Common myeloid progenitor, CD34-positive (primary cell): ENCODE data around the gene GDPD5.

Experiments used
- CTCF ChIA-PET: fragments of 350-600 bp; sonication (Branson Sonifier 250); formaldehyde crosslinking; loops from one replicate; lab custom pipeline; 2021; ENCODE audit warnings: antibody characterized with exemption; lab: Charles Lee
- POLR2A ChIA-PET: fragments of 350-600 bp; sonication (Branson Sonifier 250); formaldehyde crosslinking; loops from one replicate; lab custom pipeline; 2021; ENCODE audit warnings: antibody characterized with exemption; lab: Charles Lee
- DNase-seq, 3 donors: peaks; one replicate each; pipeline versions ENCODE4 v3.0.0 to v3.0.0-alpha.2; 2013
- H3K27ac ChIP-seq, 2 experiments: 1 replicate in 1 of 2; 2 replicates in 1 of 2; pipeline ENCODE4 v1.7.0; 2013; ENCODE audit warnings: inconsistent platforms in 2 of 2, low read length in 2 of 2, mild to moderate bottlenecking in 2 of 2, low read depth in 1 of 2, moderate library complexity in 1 of 2; ENCODE audit not compliant: severe bottlenecking in 2 of 2, insufficient read depth in 1 of 2, poor library complexity in 1 of 2
- H3K27me3 ChIP-seq, 5 experiments: replicated peaks in 2 of 5; 1 replicate in 3 of 5; 2 replicates in 2 of 5; pipeline versions ENCODE4 v1.6.1 to v1.7.0; 2013; ENCODE audit warnings: low read length in 4 of 5, mild to moderate bottlenecking in 2 of 5, moderate library complexity in 2 of 5, inconsistent platforms in 1 of 5; ENCODE audit not compliant: insufficient read depth in 5 of 5, control insufficient read depth in 4 of 5
- H3K36me3 ChIP-seq, 4 experiments: 1 replicate in 2 of 4; 2 replicates in 2 of 4; pipeline versions ENCODE4 v1.6.1 to v1.7.0; 2013; ENCODE audit warnings: low read length in 3 of 4, control low read depth in 1 of 4, mild to moderate bottlenecking in 1 of 4; ENCODE audit not compliant: control insufficient read depth in 4 of 4, insufficient read depth in 4 of 4
- H3K4me1 ChIP-seq, 4 experiments: 1 replicate in 3 of 4; 2 replicates in 1 of 4; pipeline versions ENCODE4 v1.6.1 to v1.7.1; 2013; ENCODE audit warnings: low read length in 3 of 4, mild to moderate bottlenecking in 3 of 4, control low read depth in 1 of 4, inconsistent platforms in 1 of 4, moderate library complexity in 1 of 4; ENCODE audit not compliant: control insufficient read depth in 4 of 4, insufficient read depth in 4 of 4; ENCODE audit errors: control extremely low read depth in 1 of 4
- H3K4me3 ChIP-seq, 7 experiments: 1 replicate in 4 of 7; 2 replicates in 3 of 7; pipeline versions ENCODE4 v1.5.1 to v1.7.0; 2013; ENCODE audit warnings: mild to moderate bottlenecking in 7 of 7, low read length in 6 of 7, moderate library complexity in 6 of 7, inconsistent platforms in 2 of 7, low read depth in 2 of 7, control low read depth in 1 of 7; ENCODE audit not compliant: insufficient read depth in 4 of 7, control insufficient read depth in 1 of 7; ENCODE audit errors: extremely low read depth in 1 of 7
- H3K9me3 ChIP-seq, 5 experiments: 1 replicate in 4 of 5; 2 replicates in 1 of 5; pipeline versions ENCODE4 v1.6.1 to v1.7.1; 2013; ENCODE audit warnings: low read length in 4 of 5, mild to moderate bottlenecking in 2 of 5, inconsistent platforms in 1 of 5, low read depth in 1 of 5, moderate library complexity in 1 of 5; ENCODE audit not compliant: control insufficient read depth in 4 of 5, insufficient read depth in 2 of 5; ENCODE audit errors: control extremely low read depth in 1 of 5
- WGBS: methylation state at CpG from one replicate; pipeline ENCODE4 v1.1.5; 2013; ENCODE audit not compliant: insufficient coverage; 5-methylcytosine and 5-hydroxymethylcytosine counted together

GDPD5 gene

DNA sequence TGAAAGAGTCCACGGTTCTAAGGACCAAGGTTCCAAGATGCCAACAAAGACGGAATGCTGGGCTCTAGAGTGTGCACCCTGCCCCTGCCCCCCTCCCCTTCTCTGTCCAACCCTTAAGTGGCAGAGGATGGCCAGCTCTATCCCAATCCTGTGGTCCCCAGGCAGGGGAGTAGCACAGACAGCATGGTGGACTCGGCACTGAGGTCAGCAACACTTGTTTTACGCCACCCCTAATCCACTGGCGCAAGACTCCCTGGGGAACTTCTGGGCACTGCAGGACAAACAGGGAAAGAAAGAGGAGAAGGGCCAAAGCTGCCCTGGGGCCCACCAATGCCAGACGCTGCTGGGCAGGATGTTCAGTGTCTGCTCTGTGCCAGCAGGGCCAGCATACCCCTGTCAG lies 18.9 kb downstream of the GDPD5 start:
- CTCF ChIA-PET: interaction anchor here (1.3 to 5.4 kb wide), 4 partner anchors 14 to 99 kb away, joined by 3 to 46 read pairs (median 8); no protein-coding TSS in a partner anchor
- POLR2A ChIA-PET: no interaction called here
- WGBS: 96% methylated on average over 6 of the region's 6 CpGs

DNA sequence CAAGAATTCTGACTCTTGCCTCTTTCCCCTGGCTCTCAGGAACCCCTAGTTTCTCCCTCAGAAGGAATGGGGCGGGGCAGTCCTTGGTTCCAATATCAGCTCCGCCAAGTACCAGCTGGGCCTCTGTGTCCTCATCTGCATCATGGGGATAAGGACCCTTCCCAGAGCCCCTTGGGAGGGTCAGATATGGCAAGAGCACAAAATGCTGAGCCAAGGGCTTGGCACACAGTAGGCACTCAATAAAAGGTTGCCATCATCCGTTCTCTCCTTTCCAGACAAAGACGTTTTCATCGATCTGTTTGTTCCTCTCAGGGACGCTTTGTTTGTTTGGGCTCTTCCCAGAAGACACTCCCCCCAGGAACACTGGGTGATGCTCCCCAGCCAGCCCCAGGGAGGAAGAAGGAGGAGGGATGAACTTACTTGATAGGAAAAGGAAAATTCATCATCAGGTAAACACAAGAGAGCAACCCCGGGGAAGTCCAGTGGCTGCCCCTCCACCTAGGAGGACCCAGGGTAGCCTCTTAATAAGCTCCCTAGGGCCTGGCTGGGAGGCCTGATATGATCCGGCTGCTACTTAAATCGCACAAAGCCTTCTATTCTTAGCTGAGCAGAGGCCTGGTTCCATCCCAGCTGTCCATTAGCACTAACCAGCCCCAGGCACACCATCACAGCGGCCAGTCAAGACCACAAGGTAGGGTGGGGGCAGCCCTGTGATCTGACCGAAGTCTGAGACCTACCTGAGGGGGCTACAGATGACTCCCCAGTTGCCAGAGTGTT lies 19.6 kb downstream of the GDPD5 start:
- 98% methylated on average over 10 of the region's 11 CpGs for WGBS
- Histone ChIP-seq H3K4me3 (no peak overlapping the region), H3K9me3 (no peaks in the 10 kb centered on the region), H3K27me3 (no peaks in the 10 kb centered on the region), H3K4me1 (peaks cover 0 to 30% (median 20%) of the 10 kb centered on the region in 4 experiments), H3K27ac (no peak overlapping the region), H3K36me3 (no peaks in the 10 kb centered on the region)
- CTCF ChIA-PET: interaction anchor here (3.6 kb wide), 1 partner anchor 61 kb away, joined by 12 read pairs; no protein-coding TSS in a partner anchor
- POLR2A ChIA-PET: no interaction called here
- no peak for DNase-seq

More for the DNA sequence above, 18.9 kb downstream of the GDPD5 start:
- no peak for DNase-seq
- Histone ChIP-seq H3K4me1 (peaks cover 0 to 30% (median 20%) of the 10 kb centered on the region in 4 experiments), H3K27ac (no peak overlapping the region), H3K4me3 (no peak overlapping the region), H3K9me3 (no peaks in the 10 kb centered on the region), H3K36me3 (no peaks in the 10 kb centered on the region), H3K27me3 (no peaks in the 10 kb centered on the region)

DNA sequence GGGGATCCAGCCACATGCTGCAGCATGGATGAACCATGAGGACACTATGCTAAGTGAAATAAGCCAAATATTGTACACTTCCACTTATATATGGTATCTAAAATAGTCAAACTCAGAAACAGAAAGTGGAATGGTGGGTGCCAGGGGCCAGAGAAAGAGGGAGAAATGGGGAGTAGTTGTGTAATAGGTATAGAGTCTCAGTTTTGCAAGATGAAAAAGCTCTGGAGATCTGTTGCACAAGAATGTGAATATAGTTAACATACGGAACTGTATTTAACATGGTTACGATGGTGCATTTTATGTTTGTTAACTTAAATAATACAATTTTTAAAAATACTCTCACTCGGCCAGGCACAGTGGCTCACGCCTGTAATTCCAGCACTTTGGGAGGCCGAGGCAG lies 21.2 kb downstream of the GDPD5 start:
- CTCF ChIA-PET: interaction anchor here (1.2 kb wide), 1 partner anchor 14 kb away, joined by 4 read pairs; no protein-coding TSS in a partner anchor
- H3K27me3 ChIP-seq: no peaks in the 10 kb centered on the region
- 94% methylated on average over 3 of the region's 5 CpGs for WGBS
- no peaks in the 10 kb centered on the region for H3K36me3 ChIP-seq
- no peak overlapping the region for H3K4me3 ChIP-seq
- POLR2A ChIA-PET: no interaction called here
- no peak overlapping the region for H3K27ac ChIP-seq
- peaks cover 0 to 26% (median 20%) of the 10 kb centered on the region in 4 experiments for H3K4me1 ChIP-seq
- no peak for DNase-seq
- H3K9me3 ChIP-seq: no peaks in the 10 kb centered on the region

DNA sequence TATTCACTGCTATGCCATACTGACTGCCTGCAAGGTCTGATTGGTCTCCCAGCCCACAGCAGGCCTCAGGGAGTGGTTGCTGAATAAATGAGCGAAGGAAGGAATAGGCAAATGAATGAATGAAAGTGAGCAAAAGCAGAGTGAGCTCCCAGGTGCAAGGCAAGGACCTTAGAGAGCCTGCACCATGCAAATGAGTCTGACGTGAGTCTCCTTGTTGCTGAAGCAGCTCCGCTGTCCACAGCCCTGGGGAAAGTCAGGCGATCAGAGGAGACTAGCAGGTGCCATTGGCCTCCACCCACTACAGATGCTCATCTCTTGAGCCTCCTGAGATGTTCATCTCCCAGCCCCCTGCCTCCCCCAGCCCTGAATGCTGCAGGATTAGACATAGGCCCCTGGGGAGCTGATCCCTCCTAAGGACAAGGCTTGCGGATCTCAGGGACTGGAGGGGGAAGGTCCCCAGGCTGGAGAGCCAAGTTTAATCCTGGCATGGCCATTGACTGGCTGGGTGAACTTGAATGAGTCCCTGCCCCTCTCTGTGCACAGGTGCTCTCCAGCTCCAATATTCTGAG lies 22.1 kb downstream of the GDPD5 start:
- DNase-seq: no peak
- peaks cover 0 to 17% (median 12%) of the 10 kb centered on the region in 4 experiments for H3K4me1 ChIP-seq
- ChIA-PET POLR2A (no interaction called here), CTCF (interaction anchor here (1.2 kb wide), 1 partner anchor 15 kb away, joined by 4 read pairs; no protein-coding TSS in a partner anchor)
- H3K27ac ChIP-seq: no peak overlapping the region
- H3K4me3 ChIP-seq: no peak overlapping the region
- H3K9me3 ChIP-seq: no peaks in the 10 kb centered on the region
- no peaks in the 10 kb centered on the region for H3K36me3 ChIP-seq
- no peaks in the 10 kb centered on the region for H3K27me3 ChIP-seq
- 96% methylated on average over 5 of the region's 5 CpGs for WGBS

DNA sequence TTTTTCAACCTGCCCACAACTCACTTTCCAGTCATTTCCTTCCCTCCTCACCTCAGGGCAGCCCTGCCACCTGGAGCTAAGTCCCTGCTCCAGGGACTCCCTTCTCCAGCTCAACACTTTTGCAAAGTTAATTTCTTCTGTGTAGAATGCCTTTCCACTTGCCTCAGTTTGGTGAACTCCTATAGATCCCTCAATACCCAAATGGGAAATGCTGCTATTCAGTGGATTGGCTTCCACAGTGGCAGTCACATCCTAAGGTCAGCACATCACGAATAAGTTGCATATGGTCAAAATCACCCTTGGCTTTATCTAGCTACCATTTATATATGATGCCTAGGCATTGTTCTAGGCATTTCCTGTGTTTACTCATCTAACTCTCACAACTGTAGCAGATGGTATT lies 23.6 kb downstream of the GDPD5 start:
- 100% methylated on average over 1 of the region's 1 CpG for WGBS
- CTCF ChIA-PET: interaction anchor here (0.5 kb wide), 1 partner anchor 41 kb away, joined by 3 read pairs; no protein-coding TSS in a partner anchor
- Histone ChIP-seq H3K27ac (no peak overlapping the region), H3K36me3 (no peaks in the 10 kb centered on the region), H3K9me3 (no peaks in the 10 kb centered on the region), H3K4me1 (peaks cover 0 to 3% (median under 1%) of the 10 kb centered on the region in 4 experiments), H3K4me3 (no peak overlapping the region), H3K27me3 (no peaks in the 10 kb centered on the region)
- POLR2A ChIA-PET: no interaction called here
- DNase-seq: no peak

DNA sequence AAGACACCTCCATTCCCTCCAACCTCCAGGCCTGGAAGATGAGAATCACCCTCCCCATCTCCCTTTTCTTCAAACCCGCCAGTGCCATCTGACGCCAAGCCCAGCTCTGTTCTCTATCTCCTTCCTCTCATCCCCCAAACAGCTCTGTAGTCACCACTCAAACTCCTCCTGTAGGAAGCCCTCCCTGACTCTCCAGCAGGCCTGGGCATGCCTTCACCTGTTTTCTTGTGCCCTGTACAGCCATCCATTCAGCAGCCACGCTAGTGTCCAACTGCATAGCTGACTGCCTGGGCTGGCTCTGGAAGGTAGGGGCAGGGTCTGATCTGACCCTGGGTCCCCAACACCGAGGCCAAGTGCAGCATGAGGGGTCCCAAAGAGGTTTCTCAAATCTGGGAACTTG lies 25.0 kb downstream of the GDPD5 start:
- WGBS: 100% methylated on average over 4 of the region's 4 CpGs
- POLR2A ChIA-PET: no interaction called here
- H3K27me3 ChIP-seq: no peaks in the 10 kb centered on the region

More for the DNA sequence above, 25.0 kb downstream of the GDPD5 start:
- no peaks in the 10 kb centered on the region for H3K9me3 ChIP-seq
- DNase-seq: no peak
- H3K4me1 ChIP-seq: no peaks in the 10 kb centered on the region
- no peaks in the 10 kb centered on the region for H3K36me3 ChIP-seq
- H3K27ac ChIP-seq: no peak overlapping the region
- CTCF ChIA-PET: no interaction called here
- H3K4me3 ChIP-seq: no peak overlapping the region
